GM23248 (cell line): ENCODE results near the gene CLEC16A. TPM values are rescaled to one million over a fixed set of nuclear protein-coding genes. Genes with fewer than 3 reads are reported as not detected.

Source experiments
- DNase-seq: peaks from one replicate; pipeline ENCODE4 v3.0.0-alpha.2; 2015
- H2AFZ ChIP-seq: fragments of 200-600 bp; sonication (generic); 2 replicates; pipeline ENCODE4 v1.6.1; 2016; ENCODE audit warnings: antibody characterized with exemption
- H3F3A ChIP-seq: fragments of 200-600 bp; sonication (generic); 2 replicates; pipeline ENCODE4 v1.6.1; 2016; ENCODE audit warnings: mild to moderate bottlenecking, antibody characterized with exemption, mixed run types; ENCODE audit not compliant: insufficient read depth
- H3K27ac ChIP-seq: fragments of 200-600 bp; sonication (generic); 2 replicates; pipeline ENCODE4 v1.5.1; 2016; ENCODE audit warnings: mild to moderate bottlenecking
- H3K27me3 ChIP-seq: fragments of 200-600 bp; sonication (generic); replicated peaks from 2 replicates; pipeline ENCODE4 v1.6.1; 2016; ENCODE audit warnings: mild to moderate bottlenecking; ENCODE audit not compliant: insufficient read depth
- H3K36me3 ChIP-seq: fragments of 200-600 bp; sonication (generic); 2 replicates; pipeline ENCODE4 v1.6.1; 2016; ENCODE audit warnings: low read depth, mild to moderate bottlenecking
- H3K4me1 ChIP-seq: fragments of 200-600 bp; sonication (generic); 2 replicates; pipeline ENCODE4 v1.6.1; 2016; ENCODE audit warnings: mild to moderate bottlenecking; ENCODE audit not compliant: insufficient read depth
- H3K4me2 ChIP-seq: fragments of 200-600 bp; sonication (generic); one replicate; pipeline ENCODE4 v1.6.1; 2016; ENCODE audit warnings: mild to moderate bottlenecking; ENCODE audit not compliant: unreplicated experiment
- H3K4me3 ChIP-seq: fragments of 200-600 bp; sonication (generic); 2 replicates; pipeline ENCODE4 v1.5.1; 2016; ENCODE audit warnings: mild to moderate bottlenecking
- H3K79me2 ChIP-seq: fragments of 200-600 bp; sonication (generic); 2 replicates; pipeline ENCODE4 v1.6.1; 2016; ENCODE audit warnings: mild to moderate bottlenecking; ENCODE audit not compliant: insufficient read depth
- H3K9ac ChIP-seq: fragments of 200-600 bp; sonication (generic); 2 replicates; pipeline ENCODE4 v1.6.1; 2016; ENCODE audit warnings: mild to moderate bottlenecking
- H3K9me2 ChIP-seq: fragments of 200-600 bp; sonication (generic); 2 replicates; pipeline ENCODE4 v1.6.1; 2016; ENCODE audit warnings: mixed run types, mild to moderate bottlenecking, moderate library complexity; ENCODE audit not compliant: insufficient read depth
- H3K9me3 ChIP-seq: fragments of 200-600 bp; sonication (generic); one replicate; pipeline ENCODE4 v1.6.1; 2017; ENCODE audit warnings: low read depth
- H4K20me1 ChIP-seq: fragments of 200-600 bp; sonication (generic); 2 replicates; pipeline ENCODE4 v1.6.0; 2016; ENCODE audit not compliant: insufficient read depth
- EZH2 ChIP-seq: fragments of 200-600 bp; sonication (generic); IDR thresholded peaks from 2 replicates; pipeline ENCODE4 v1.6.1; 2018; ENCODE audit warnings: antibody characterized with exemption, mild to moderate bottlenecking; ENCODE audit not compliant: insufficient read depth, poor library complexity, severe bottlenecking
- EZH2phosphoT487 ChIP-seq: fragments of 200-600 bp; sonication (generic); IDR thresholded peaks from 2 replicates; pipeline ENCODE4 v1.6.1; 2018; ENCODE audit warnings: antibody characterized with exemption, moderate library complexity, mild to moderate bottlenecking, low read depth; ENCODE audit not compliant: insufficient read depth
- WGBS, 2 experiments: methylation state at CpG; one replicate each; pipeline ENCODE4 v1.1.6; 2015 to 2017; ENCODE audit warnings: low lambda C conversion rate in 2 of 2, low coverage in 1 of 2; ENCODE audit errors: missing lambda C conversion rate in 2 of 2; 5-methylcytosine and 5-hydroxymethylcytosine counted together
- in situ Hi-C: fragments of 300-500 bp; cut with MboI; formaldehyde crosslinking; loops from 2 replicates; pipeline ENCODE4 v1.15.0; 2020
- polyA plus RNA-seq: library from polyadenylated mRNA; unstranded; fragments of >200 nt; fragmentation: Nextera tagmentation; extraction: Ambion mirVana; gene quantifications from 2 replicates; pipeline ENCODE4 v1.2.1, GENCODE V29; 2016
- total RNA-seq: library from RNA; depleted of rRNA; stranded (reverse); fragments of >200 nt; shearing (Covaris generic); gene quantifications from 2 replicates; pipeline ENCODE4 v1.2.3, GENCODE V29; 2014

CLEC16A gene
- total and polyA plus RNA-seq, 2 experiments from 2014 or later = 13.2 to 21.4 TPM

- H3K4me1 ChIP-seq = no peaks in the 10 kb centered on the region
- no peak overlapping the region for H3K9ac ChIP-seq
- no peak overlapping the region for H3K4me2 ChIP-seq
- H3K9me3 ChIP-seq = no peaks in the 10 kb centered on the region
- in situ Hi-C loops = no loop called here
- H3K9me2 ChIP-seq = no peaks in the 10 kb centered on the region
- no peak for TF ChIP-seq EZH2
- TF ChIP-seq EZH2phosphoT487 = no peak
- no peaks in the 10 kb centered on the region for H3K27me3 ChIP-seq
- no peak overlapping the region for H3K4me3 ChIP-seq
- WGBS, 2 experiments = 96 to 97% methylated on average over 14 of the region's 14 CpGs
- no peaks in the 10 kb centered on the region for H4K20me1 ChIP-seq
- H3K36me3 ChIP-seq = no peaks in the 10 kb centered on the region
- no peak for DNase-seq
- no peaks in the 10 kb centered on the region for H3K79me2 ChIP-seq
- no peak overlapping the region for H2AFZ ChIP-seq
- H3K27ac ChIP-seq = no peak overlapping the region
- H3F3A ChIP-seq = no peaks in the 10 kb centered on the region
These were observed 34.6 kb downstream of the CLEC16A start for GRCh38 chr16:10978871-10979446.

- in situ Hi-C loops = no loop called here
These were observed 35.6 kb downstream of the CLEC16A start for GRCh38 chr16:10979717-10980601.

DNA sequence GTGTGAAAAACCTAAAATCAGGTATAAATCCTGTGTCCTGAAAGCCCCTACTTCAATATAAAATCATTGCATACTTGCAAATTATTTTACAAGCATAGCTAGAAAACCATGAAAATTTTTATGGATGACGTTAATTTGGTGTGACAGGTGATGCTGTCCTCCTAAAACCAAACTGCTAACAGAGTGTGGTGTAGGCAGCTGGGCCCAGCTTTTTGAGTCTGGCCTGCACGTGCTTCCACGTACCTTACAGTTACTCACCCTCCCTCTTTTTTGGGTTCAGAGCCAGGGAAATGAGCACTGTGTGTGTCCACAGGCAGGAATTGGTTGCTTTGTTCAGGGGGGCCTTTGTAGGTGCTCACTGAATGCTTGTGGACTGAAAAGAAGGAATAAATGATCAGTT, 36.4 kb downstream of the CLEC16A start:
- Histone ChIP-seq H3K4me2 (no peak overlapping the region), H3K4me1 (no peaks in the 10 kb centered on the region), H3K9me3 (no peaks in the 10 kb centered on the region), H3K9me2 (no peaks in the 10 kb centered on the region), H3K4me3 (no peak overlapping the region), H3K27me3 (no peaks in the 10 kb centered on the region), H2AFZ (no peak overlapping the region), H3K36me3 (no peaks in the 10 kb centered on the region), H3F3A (no peaks in the 10 kb centered on the region), H3K27ac (no peak overlapping the region), H4K20me1 (no peaks in the 10 kb centered on the region), H3K9ac (no peak overlapping the region), H3K79me2 (no peaks in the 10 kb centered on the region)
- WGBS, 2 experiments = 95 to 99% methylated on average over 3 of the region's 3 CpGs
- DNase-seq = no peak
- TF ChIP-seq EZH2 (no peak), EZH2phosphoT487 (no peak)
- in situ Hi-C loops = no loop called here

More at GRCh38 chr16:10979717-10980601, 35.6 kb downstream of the CLEC16A start:
- Histone ChIP-seq H3K4me2 (no peak overlapping the region), H3K9ac (no peak overlapping the region), H3K9me2 (no peaks in the 10 kb centered on the region), H3F3A (no peaks in the 10 kb centered on the region), H3K36me3 (no peaks in the 10 kb centered on the region), H3K79me2 (no peaks in the 10 kb centered on the region), H4K20me1 (no peaks in the 10 kb centered on the region), H3K9me3 (no peaks in the 10 kb centered on the region), H3K4me1 (no peaks in the 10 kb centered on the region), H3K27me3 (no peaks in the 10 kb centered on the region), H2AFZ (no peak overlapping the region), H3K27ac (no peak overlapping the region), H3K4me3 (no peak overlapping the region)
- 39 to 42% methylated on average over 19 of the region's 19 CpGs for WGBS, 2 experiments
- TF ChIP-seq EZH2 = no peak
- no peak for TF ChIP-seq EZH2phosphoT487
- DNase-seq = peak; percentile 41

DNA sequence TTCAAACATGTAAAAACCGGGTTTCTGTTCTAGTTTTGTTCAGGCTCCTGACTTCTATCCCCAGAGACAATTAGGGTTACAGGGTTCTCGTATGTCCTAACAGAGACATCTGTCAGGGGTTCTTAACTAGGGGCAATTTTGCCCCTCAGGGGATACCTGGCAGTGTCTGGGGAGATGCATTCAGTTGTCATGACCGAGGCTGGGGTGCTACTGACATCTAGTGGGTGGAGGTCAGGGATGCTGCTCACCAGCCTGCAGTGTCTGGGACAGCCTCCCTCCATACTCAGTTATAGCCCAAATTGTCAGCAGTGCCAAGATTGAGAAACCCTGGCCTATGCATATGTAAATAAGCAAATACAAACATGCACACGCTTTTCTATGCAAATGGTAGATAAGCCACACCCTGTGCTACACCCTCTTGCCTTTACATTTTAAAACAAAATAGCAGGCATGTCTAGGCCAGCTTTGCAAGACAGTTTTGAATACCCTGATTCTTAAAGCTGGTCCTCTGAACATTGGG, 37.4 kb downstream of the CLEC16A start:
- Histone ChIP-seq H3K27me3 (no peaks in the 10 kb centered on the region), H3K9ac (no peak overlapping the region), H3F3A (no peaks in the 10 kb centered on the region), H3K9me3 (no peaks in the 10 kb centered on the region), H3K4me3 (no peak overlapping the region), H2AFZ (no peak overlapping the region), H3K36me3 (no peaks in the 10 kb centered on the region), H3K4me1 (no peaks in the 10 kb centered on the region), H3K9me2 (no peaks in the 10 kb centered on the region), H4K20me1 (no peaks in the 10 kb centered on the region), H3K4me2 (no peak overlapping the region), H3K79me2 (no peaks in the 10 kb centered on the region), H3K27ac (no peak overlapping the region)
- in situ Hi-C loops = no loop called here
- TF ChIP-seq EZH2phosphoT487 (no peak), EZH2 (no peak)
- WGBS, 2 experiments = 96 to 97% methylated on average over 4 of the region's 4 CpGs
- DNase-seq = peak; percentile 14
